Erythroblast (primary cell): Measurements from ENCODE around the gene NKAIN2.

ENCODE experiments used
- GATA1 ChIP-seq: IDR thresholded peaks from 2 replicates; pipeline ENCODE4 v1.6.1; 2011; ENCODE audit warnings: low read depth, mild to moderate bottlenecking, control low read depth, low read length, moderate library complexity
- POLR2A ChIP-seq: IDR thresholded peaks from 2 replicates; pipeline ENCODE4 v1.6.1; 2011; ENCODE audit warnings: mild to moderate bottlenecking, low read length

- TF ChIP-seq POLR2A = no peak
- no peak for TF ChIP-seq GATA1
Measured at GRCh38 chr6:124356811-124357210, 553.1 kb downstream of the NKAIN2 start.
